Measurements from ENCODE around the gene DNAJC15.

DNA sequence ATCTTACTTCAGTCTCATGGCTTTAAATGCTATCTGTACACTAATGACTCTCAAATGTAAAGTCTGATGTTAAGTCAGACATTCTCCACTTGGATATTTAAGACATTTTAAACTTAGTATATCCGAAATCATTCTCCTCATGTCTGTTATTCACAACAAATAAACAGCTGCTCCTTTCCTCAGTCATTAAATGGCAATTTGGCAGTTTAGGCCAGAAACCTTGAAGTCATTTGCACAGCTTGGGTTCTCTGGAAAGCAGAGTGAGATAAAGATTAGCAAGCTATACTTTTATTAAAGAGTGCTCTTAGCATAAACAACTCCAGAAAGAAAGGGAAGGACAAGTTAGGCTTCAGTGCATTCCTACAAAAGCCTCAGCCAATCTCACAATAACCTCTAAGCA is 53.7 kb downstream of the DNAJC15 start:
- TF ChIP-seq, protein P1, sequence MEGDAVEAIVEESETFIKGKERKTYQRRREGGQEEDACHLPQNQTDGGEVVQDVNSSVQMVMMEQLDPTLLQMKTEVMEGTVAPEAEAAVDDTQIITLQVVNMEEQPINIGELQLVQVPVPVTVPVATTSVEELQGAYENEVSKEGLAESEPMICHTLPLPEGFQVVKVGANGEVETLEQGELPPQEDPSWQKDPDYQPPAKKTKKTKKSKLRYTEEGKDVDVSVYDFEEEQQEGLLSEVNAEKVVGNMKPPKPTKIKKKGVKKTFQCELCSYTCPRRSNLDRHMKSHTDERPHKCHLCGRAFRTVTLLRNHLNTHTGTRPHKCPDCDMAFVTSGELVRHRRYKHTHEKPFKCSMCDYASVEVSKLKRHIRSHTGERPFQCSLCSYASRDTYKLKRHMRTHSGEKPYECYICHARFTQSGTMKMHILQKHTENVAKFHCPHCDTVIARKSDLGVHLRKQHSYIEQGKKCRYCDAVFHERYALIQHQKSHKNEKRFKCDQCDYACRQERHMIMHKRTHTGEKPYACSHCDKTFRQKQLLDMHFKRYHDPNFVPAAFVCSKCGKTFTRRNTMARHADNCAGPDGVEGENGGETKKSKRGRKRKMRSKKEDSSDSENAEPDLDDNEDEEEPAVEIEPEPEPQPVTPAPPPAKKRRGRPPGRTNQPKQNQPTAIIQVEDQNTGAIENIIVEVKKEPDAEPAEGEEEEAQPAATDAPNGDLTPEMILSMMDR (conservative IDR thresholded peaks at IDR 0.05; ENCODE audit: low read length): no peak
- no peak for TF ChIP-seq EZH2phosphoT487 (IDR thresholded peaks at IDR 0.05; ENCODE audit: borderline replicate concordance, low read depth, low read length)
